Activated CD4-positive, alpha-beta T cell treated with anti-CD3 and anti-CD28 coated beads, Interleukin-2, amount 50 U/mL, for 1 hour (primary cell): ENCODE data around the gene SLC1A1.

Experiments used
- DNase-seq: peaks from one replicate; pipeline ENCODE4 v3.0.0-alpha.2; 2020

The SLC1A1 gene

DNA sequence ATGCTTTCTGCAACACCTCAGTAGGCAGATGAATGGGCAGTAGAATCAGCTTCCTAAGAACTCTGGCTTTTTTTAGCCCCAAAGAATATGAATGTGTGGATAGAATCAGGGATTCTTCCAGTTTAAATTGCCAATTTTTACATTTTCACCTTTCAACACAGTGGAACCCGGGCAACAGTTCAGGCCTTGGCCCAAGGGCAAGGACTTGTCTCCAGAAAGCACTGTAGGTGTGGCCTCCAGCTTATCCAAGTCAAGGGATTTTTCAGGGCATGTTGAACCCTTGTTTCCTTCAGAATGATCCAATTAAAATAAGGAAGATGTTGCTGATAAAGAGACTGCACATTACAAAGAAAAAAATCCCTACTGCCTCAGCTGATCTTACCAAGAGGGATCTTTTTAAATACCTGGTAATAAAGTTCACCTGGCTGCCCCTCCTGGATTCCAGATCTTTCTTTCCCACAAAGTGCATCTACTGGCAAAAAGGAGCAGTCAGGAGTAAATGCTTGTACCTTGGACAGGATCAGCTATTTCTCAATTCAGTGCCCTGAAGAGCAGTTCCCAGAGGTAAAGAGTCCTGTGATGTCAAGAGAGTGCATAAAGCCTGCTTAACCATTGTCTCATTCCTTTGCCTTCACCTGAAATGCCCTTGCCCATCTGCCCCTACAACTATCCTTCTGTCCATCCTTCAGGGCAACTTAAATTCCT, 91.7 kb downstream of the SLC1A1 start:
- DNase-seq = no peak

- DNase-seq = no peak
Measured at GRCh38 chr9:4583001-4583400, 92.7 kb downstream of the SLC1A1 start.

GRCh38 chr9:4584636-4585035, 94.4 kb downstream of the SLC1A1 start:
- DNase-seq = no peak

GRCh38 chr9:4585135-4585534, 94.9 kb downstream of the SLC1A1 start:
- DNase-seq = no peak

DNA sequence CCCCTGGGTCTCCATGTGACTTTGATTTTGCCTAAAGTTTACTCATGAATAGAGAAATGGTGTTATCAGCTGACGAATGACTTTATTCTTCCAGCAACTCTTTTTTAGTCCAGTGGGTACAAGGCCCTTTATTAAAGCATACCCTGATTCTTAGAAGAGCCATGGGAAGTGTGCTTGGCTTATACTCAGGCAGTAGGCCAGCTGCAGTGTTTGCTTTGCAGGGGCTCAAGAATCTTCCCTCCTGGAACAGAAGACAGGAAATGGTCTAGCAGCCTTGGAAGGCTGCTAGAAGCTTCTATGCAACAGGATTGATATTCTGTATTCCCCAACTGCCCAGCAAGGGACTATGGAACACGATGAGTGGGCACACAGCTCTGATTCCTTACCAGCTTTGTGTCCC, 98.5 kb downstream of the SLC1A1 start:
- no peak for DNase-seq

DNA sequence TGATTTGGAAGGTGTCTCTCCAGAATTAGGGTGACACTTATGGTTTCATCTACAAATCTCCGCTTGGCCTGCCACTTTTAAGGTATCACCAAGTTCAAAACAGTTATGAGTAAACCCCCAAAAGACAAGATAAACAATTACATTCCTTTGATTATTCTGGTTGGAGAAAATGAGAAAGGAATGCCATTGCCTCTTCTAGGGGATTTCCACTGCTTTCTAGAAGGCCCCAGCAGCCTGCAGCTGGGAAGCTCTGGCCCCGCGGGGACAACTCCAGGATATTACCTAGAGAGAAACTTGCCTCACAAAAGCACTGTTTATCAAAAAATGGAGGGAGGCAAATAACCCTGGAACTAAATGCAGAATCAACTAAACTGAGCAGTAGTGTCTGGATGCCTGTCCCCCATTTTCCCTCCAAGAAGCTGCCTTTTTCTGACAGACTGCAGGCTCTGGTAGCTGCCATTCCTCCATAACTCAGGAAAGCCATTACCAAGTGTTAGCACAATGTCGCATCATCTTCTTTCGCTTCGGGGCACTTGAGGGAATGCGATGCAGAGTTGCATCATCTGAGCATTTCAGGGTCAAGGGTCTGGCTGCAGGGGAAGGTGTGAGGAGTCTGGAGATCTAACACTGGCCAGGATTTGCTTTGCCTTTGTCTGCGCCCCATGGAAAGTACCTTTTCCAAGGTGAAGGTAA, 100.3 kb downstream of the SLC1A1 start:
- no peak for DNase-seq

DNA sequence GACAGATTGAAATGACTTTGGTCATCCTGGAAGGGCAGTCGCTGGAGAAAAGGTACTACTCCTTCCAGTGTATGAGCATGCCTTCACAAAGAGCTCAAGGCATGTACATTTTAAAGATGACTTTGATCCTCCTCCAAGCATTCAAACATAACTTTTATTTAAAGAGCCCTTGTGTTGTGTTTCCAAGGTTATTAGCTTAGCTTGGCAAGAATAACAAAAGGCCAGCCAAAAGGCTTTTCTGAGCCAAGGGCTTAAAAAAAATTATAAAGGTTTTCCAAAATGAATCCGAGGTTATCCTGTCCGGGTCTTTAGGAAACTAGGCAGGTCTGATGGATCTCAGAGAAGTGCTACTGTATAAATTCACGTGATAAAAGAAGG, 100.8 kb downstream of the SLC1A1 start:
- DNase-seq = no peak

DNA sequence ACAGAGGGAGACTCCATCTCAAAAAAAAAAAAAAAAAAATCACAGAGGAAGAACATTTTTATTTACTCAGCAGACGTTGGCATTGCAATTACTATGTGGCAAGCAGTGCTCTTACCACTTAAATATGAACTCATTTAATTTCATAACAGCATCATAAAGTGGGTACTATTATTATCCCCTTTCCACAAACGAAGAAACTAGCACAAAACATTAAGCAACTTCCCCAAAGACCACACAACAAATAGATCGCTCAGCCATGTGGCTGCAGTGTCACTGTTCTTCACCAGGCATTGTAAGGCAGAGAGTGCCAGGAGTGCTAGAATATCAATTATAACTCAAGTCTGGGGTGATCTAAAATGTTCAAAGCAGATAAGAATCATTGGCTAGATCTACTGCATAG, 102.0 kb downstream of the SLC1A1 start:
- DNase-seq = no peak

DNA sequence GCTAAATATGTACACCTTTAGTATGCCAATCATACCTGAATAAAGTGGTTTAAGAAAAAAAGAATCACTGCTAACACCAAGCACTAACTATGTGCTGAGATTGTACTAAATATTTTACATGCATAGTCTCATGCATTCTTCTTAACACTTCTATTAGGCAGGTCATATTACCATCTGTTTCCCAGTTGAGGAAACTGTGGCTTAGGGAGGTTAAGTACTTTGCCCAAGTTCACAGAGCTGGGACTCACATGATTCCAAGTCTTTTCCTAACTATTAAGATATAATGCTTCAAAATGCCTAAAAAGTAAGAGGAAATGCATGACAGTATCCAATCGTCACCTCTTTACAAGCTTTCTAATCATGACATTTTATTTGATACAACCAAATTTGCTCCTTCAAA, 102.6 kb downstream of the SLC1A1 start:
- DNase-seq = no peak

DNA sequence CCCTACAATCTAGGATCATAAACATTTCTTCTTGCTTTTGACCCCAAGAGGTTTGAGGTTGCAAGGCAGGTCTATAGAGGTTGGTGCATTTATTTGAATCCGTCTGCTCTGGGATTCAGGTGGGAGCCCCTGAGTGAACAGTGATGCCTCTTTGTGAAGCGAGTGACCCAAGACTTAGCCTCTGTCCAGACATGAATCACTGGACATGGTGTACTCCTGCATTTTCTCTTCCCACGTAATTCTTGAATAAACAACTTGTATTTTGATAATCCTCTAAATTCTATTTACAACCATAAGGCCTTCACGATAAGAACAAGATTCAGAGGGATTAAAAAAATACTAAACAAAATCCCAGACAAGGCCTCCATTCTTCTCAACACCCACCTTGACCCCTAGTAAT, 104.3 kb downstream of the SLC1A1 start:
- no peak for DNase-seq

DNA sequence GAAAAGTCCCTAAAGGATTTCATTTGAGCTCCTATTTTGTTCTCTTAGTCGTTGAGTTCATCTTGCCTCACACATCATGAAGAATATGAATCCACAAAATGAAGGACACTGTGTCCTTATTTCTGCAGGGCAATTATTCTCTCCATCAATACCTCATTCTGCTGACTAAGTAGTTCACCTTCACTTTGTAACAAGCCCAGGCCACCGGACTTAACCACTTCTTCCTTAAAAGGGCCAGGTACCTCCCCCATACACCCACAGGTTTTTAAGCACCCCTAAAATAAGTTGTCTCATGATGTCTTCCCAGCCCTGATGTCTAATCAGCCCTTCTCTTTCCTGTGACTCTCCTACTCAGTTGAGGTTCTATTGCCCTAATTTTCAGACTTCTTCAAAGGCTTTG, 104.7 kb downstream of the SLC1A1 start:
- DNase-seq = no peak

- DNase-seq = peak; percentile 40
Measured at GRCh38 chr9:4596165-4596922, 106.1 kb downstream of the SLC1A1 start.

DNA sequence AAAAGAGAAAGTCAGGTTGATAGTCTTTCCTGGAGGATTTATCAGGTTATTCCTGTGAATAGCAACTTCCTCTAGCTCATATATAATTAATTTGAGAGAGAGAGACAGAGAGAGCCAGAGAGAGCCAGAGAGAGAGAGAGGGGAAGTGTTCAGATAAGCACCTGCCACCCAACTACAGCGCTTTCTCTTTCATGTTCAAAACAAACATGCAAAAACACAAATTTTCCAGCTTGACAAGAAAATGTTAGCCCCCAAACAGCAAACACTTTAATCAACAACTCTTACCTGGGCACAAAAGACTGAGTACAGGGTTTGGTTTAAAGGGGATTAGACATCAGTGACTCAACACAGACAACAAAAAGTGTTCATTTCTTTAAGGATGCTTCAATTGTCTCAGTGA, 110.1 kb downstream of the SLC1A1 start:
- DNase-seq = no peak

DNA sequence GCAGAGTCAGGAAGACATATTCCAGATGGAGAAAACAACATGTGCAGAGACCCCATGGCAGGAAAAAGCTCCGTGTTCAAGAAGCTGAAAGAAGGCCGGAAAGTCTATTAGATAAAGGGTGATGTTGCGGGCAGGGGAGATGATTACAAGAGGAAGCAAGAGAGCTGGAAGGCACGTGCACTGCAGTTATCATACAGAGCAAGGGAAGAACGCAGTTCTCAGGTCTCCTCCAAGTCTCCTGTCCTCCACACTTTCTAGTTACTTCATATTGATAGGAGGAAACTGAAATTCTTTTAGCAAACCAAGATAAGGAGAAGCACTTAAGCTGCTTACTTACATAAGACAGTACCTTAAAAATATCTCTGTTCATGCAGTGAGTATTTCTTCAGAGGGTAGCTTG, 113.6 kb downstream of the SLC1A1 start:
- no peak for DNase-seq

- DNase-seq = peak; percentile 57
Measured at GRCh38 chr9:4604678-4605095, 114.4 kb downstream of the SLC1A1 start.

DNA sequence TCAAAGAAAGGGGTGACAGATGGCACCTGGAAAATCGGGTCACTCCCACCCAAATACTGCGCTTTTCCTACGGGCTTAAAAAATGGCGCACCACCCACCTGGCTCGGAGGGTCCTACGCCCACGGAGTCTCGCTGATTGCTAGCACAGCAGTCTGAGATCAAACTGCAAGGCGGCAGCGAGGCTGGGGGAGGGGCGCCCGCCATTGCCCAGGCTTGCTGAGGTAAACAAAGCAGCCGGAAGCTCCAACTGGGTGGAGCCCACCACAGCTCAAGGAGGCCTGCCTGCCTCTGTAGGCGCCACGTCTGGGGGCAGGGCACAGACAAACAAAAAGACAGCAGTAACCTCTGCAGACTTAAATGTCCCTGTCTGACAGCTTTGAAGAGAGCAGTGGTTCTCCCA, 115.8 kb downstream of the SLC1A1 start:
- DNase-seq = peak; percentile 38

- DNase-seq = no peak
Measured at GRCh38 chr9:4614627-4615026, 124.4 kb downstream of the SLC1A1 start.

GRCh38 chr9:4615251-4615650, 125.0 kb downstream of the SLC1A1 start:
- no peak for DNase-seq

GRCh38 chr9:4615778-4616177, 125.5 kb downstream of the SLC1A1 start:
- DNase-seq = no peak

DNA sequence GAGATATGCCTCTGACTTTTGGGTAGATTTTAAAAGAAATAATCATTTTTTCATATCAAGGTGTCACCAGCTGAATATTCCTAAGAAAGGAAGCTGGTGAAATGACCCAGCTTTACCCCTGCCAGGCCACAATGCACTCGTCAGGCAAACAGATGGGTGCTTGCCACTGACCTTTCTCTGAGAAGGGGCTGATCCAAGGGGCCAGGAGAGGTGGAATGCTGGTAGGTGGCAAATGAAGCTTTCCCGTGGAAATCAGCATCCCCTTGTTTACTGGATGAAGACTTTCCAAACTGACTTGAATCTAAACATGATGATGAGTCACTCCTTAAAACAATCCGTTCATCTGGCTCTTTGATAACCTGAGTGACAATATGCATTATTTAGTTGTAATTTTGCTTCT, 127.5 kb downstream of the SLC1A1 start:
- DNase-seq = no peak

DNA sequence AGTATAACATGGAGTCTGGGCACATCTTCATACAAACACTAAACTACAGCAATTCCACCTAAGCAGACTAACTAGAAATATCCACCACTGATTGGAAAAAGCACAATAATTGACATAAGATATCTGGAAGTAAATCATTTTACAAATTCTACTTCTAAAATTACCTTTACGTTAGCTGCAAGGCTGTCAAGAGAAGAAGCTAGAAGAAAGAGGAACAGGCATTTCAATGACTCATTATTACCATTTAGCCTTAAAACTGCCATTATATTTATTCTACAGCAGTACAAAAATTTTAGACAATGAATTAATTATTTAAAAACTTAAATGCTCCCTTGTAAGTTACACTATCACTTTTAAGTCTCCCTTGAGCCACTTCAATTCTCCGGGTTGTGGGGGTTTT, 128.4 kb downstream of the SLC1A1 start:
- no peak for DNase-seq

GRCh38 chr9:4620057-4620765, 129.9 kb downstream of the SLC1A1 start:
- DNase-seq = no peak

GRCh38 chr9:4620881-4621555, 130.8 kb downstream of the SLC1A1 start:
- no peak for DNase-seq
